B cell (primary cell): ENCODE results near the gene RGCC.

ENCODE experiments used
- CTCF ChIP-seq: fragments of 200-600 bp; IDR thresholded peaks from one replicate; pipeline ENCODE4 v1.8.0; 2022; ENCODE audit warnings: antibody characterized with exemption, mild to moderate bottlenecking
- EZH2 ChIP-seq: IDR thresholded peaks from 2 replicates; pipeline ENCODE4 v1.6.1; 2012; ENCODE audit warnings: borderline replicate concordance, low read depth, mild to moderate bottlenecking, moderate library complexity, low read length; ENCODE audit not compliant: insufficient read depth, poor library complexity, severe bottlenecking

- TF ChIP-seq CTCF: no peak
- TF ChIP-seq EZH2: no peak
Observed at GRCh38 chr13:41443969-41444368, 13.4 kb upstream of the RGCC start.
